ENCODE data around the gene ZNF485. TPM values are rescaled to one million over a fixed set of nuclear protein-coding genes. Genes with fewer than 3 reads are reported as not detected.

The ZNF485 gene
- total and polyA plus RNA-seq, 2 of the 8 experiments (the other 6 are each of a cell fraction or from before 2014, with no cell fraction given): 2.5 to 8.2 TPM

DNA sequence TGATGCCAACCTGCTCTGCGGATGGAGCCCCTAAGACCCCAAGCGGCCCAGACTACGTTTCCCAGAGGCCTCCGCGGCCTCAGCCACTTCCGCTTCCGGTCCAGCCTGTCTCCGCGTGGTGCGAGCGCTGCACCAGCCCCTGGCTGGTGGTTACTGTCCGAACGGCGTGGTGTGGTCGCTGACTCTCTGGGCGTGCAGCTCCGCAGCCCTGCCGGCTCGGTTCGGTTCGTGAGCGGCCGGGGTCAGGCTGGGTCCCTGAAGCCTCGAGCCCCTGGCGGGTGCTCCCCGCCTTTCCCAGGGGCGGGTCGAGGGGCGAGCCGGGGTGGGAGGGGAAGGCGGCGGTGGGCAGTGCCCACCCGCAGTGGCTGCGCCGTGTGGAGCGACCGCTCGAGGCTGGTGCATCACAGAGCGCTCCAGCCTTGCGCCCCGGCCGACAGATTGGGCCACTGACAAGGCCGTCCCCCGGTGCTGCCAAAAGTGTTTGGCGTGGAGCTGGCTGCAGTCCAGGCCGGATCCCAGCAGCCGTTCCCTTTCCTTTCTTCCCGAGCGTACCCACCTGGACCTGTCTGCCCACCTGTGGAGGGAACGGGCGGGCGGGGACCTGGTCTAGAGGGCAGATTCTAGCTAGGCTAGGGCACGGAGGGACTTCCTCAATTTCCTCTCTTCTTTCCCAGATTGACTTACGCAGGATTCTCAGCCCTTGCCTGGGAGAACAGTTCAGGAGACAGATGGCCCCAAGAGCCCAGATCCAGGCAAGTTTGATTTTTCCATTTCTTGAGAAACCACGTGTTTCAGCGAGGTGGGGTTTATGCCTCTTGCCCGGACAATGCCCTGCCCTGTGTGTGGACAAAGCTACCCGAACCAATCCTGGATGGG is at the start of gene ZNF485 (continued):
- peak; percentile 69 for TF ChIP-seq KDM4A (IDR thresholded peaks at IDR 0.05; ENCODE audit: low read depth, low read length, severe bottlenecking)
- no peak for TF ChIP-seq FOSL1 (IDR thresholded peaks at IDR 0.05; ENCODE audit: insufficient read depth, low read depth, low read length)
- no peak for TF ChIP-seq EZH2 (IDR thresholded peaks at IDR 0.05; ENCODE audit: low read depth, low read length, severe bottlenecking)
- TF ChIP-seq, protein P1, sequence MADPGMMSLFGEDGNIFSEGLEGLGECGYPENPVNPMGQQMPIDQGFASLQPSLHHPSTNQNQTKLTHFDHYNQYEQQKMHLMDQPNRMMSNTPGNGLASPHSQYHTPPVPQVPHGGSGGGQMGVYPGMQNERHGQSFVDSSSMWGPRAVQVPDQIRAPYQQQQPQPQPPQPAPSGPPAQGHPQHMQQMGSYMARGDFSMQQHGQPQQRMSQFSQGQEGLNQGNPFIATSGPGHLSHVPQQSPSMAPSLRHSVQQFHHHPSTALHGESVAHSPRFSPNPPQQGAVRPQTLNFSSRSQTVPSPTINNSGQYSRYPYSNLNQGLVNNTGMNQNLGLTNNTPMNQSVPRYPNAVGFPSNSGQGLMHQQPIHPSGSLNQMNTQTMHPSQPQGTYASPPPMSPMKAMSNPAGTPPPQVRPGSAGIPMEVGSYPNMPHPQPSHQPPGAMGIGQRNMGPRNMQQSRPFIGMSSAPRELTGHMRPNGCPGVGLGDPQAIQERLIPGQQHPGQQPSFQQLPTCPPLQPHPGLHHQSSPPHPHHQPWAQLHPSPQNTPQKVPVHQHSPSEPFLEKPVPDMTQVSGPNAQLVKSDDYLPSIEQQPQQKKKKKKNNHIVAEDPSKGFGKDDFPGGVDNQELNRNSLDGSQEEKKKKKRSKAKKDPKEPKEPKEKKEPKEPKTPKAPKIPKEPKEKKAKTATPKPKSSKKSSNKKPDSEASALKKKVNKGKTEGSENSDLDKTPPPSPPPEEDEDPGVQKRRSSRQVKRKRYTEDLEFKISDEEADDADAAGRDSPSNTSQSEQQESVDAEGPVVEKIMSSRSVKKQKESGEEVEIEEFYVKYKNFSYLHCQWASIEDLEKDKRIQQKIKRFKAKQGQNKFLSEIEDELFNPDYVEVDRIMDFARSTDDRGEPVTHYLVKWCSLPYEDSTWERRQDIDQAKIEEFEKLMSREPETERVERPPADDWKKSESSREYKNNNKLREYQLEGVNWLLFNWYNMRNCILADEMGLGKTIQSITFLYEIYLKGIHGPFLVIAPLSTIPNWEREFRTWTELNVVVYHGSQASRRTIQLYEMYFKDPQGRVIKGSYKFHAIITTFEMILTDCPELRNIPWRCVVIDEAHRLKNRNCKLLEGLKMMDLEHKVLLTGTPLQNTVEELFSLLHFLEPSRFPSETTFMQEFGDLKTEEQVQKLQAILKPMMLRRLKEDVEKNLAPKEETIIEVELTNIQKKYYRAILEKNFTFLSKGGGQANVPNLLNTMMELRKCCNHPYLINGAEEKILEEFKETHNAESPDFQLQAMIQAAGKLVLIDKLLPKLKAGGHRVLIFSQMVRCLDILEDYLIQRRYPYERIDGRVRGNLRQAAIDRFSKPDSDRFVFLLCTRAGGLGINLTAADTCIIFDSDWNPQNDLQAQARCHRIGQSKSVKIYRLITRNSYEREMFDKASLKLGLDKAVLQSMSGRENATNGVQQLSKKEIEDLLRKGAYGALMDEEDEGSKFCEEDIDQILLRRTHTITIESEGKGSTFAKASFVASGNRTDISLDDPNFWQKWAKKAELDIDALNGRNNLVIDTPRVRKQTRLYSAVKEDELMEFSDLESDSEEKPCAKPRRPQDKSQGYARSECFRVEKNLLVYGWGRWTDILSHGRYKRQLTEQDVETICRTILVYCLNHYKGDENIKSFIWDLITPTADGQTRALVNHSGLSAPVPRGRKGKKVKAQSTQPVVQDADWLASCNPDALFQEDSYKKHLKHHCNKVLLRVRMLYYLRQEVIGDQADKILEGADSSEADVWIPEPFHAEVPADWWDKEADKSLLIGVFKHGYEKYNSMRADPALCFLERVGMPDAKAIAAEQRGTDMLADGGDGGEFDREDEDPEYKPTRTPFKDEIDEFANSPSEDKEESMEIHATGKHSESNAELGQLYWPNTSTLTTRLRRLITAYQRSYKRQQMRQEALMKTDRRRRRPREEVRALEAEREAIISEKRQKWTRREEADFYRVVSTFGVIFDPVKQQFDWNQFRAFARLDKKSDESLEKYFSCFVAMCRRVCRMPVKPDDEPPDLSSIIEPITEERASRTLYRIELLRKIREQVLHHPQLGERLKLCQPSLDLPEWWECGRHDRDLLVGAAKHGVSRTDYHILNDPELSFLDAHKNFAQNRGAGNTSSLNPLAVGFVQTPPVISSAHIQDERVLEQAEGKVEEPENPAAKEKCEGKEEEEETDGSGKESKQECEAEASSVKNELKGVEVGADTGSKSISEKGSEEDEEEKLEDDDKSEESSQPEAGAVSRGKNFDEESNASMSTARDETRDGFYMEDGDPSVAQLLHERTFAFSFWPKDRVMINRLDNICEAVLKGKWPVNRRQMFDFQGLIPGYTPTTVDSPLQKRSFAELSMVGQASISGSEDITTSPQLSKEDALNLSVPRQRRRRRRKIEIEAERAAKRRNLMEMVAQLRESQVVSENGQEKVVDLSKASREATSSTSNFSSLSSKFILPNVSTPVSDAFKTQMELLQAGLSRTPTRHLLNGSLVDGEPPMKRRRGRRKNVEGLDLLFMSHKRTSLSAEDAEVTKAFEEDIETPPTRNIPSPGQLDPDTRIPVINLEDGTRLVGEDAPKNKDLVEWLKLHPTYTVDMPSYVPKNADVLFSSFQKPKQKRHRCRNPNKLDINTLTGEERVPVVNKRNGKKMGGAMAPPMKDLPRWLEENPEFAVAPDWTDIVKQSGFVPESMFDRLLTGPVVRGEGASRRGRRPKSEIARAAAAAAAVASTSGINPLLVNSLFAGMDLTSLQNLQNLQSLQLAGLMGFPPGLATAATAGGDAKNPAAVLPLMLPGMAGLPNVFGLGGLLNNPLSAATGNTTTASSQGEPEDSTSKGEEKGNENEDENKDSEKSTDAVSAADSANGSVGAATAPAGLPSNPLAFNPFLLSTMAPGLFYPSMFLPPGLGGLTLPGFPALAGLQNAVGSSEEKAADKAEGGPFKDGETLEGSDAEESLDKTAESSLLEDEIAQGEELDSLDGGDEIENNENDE (IDR thresholded peaks at IDR 0.05; ENCODE audit: insufficient replicate concordance, low read length): no peak
- peak; percentile 82 for TF ChIP-seq POLR2AphosphoS5 (IDR thresholded peaks at IDR 0.05; ENCODE audit: low read depth, low read length)
- no peak for TF ChIP-seq KDM5A (IDR thresholded peaks at IDR 0.05; ENCODE audit: low read length)
- no peak for TF ChIP-seq TAF7 (optimal IDR thresholded peaks at IDR 0.05; ENCODE audit: borderline replicate concordance, low read depth, low read length)
- peak; percentile 41 for TF ChIP-seq ASH2L (IDR thresholded peaks at IDR 0.05; ENCODE audit: low read length)
- TF ChIP-seq RNF2 (IDR thresholded peaks at IDR 0.05; ENCODE audit: borderline replicate concordance, low read depth, low read length, missing control alignments, poor library complexity, severe bottlenecking): no peak

All from H1 (cell line).